HG03432 (cell line): Measurements from ENCODE around the gene LSM11.

Source experiments
- ATAC-seq: cut with Tn5 transposase; IDR thresholded peaks from one replicate; pipeline ENCODE4 v1.9.1; 2021; ENCODE audit warnings: mild to moderate bottlenecking, moderate library complexity; ENCODE audit not compliant: unreplicated experiment

LSM11 gene

DNA sequence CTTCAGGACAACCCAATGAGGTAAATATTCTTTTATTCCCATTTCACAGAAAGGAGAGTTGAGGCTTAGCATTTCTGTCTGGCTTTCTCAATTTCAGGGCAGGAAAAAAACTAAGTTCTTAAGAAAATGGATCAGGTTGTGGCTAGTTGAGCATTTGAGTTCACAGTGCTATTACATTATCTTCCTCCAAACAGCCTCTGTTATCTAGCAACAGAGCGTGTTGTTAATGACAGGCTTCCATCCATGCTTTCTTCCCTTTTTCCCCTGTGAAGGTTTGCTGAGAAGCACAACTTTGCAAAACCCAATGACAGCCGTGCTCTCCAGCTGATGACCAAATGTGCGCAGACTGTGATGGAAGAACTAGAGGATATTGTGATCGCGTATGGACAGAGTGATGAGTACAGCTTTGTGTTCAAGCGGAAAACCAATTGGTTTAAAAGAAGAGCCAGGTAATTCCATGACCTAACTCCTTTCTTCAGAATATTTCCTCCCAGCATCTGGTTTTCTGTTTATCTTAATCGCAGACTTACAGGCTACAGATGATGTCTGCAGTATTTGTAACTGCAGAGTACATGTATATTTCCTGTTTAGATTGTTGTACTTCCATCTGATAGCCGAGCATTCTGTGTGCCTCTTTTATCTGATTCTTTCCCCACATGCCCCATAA, 10.8 kb upstream of the LSM11 start:
- ATAC-seq = no peak

DNA sequence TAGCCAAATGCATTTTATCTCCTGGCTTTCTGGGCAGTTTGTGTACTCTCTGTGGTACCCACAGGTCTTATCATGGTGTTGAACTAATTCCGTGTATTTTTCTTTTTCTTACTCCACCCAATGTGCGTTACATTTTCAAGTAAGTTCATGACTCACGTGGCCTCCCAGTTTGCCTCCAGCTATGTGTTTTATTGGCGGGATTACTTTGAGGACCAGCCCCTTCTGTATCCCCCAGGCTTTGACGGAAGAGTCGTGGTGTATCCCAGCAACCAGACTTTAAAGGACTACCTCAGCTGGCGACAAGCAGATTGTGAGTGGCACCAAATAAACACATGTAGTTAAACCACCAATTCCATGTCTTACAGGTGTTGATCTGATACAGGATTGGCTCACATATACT, 9.1 kb upstream of the LSM11 start:
- no peak for ATAC-seq

- no peak for ATAC-seq
These were observed 7.5 kb upstream of the LSM11 start for GRCh38 chr5:157735991-157736390.

DNA sequence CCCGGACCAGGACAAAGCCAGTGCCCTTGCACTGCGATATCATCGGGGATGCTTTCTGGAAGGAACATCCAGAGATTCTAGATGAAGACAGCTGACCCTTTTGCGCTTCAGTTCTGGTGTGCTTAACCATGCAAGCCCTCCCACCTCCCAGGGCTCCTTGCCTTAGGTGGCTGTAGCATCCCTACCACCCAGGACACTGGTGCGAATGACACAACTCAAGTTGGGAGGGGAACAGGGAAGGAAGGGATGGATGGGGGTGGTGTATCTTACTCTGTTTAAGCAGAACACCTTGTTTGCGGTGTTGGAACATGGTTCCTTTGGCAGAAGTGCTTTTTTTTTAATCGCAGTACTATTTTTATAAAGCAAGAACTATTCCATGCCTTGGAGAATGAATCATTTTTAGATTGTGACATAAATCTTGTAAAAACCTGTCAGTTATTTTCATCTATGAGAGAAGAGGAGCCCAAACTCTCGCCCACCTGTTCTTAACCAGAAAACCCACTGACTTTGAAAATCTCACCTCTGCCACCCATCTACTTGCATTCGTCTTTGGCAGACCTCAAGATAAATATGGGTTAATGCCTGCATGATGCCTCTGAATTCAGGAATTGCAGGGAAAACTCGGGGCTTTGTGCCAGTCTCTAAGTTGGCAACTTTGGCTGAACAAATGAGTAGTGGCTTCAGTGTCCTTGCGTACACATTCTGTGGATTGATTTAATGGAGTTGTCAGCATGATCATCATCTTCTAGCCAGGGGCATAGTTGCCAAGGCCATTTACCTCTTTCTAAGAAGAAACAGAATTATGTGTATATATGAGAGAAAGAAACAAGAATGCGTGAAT, 3.9 kb upstream of the LSM11 start:
- ATAC-seq = no peak

GRCh38 chr5:157740229-157740610, 3.3 kb upstream of the LSM11 start:
- ATAC-seq = no peak

DNA sequence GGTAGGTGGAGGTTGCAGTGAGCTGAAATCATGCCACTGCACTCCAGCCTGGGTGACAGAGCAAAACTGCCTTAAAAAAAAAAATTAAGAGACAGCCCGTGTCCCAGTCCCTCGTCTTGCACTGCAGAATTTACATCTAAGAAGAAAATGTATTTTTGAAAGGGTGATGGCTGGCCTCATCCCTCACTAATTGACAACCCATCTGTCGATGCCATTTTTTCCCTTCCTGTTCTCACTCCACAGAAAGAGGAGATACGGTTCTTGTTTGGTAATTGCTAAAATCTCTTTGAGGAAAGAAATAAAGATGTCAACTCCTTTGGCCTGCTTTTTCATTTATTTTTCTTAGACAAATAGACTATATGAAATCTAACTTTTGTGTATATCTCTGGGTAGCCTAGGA, 2.4 kb upstream of the LSM11 start:
- no peak for ATAC-seq

- peak; percentile 36 for ATAC-seq
These were observed 819 bp downstream of the LSM11 start for GRCh38 chr5:157744051-157745011.

DNA sequence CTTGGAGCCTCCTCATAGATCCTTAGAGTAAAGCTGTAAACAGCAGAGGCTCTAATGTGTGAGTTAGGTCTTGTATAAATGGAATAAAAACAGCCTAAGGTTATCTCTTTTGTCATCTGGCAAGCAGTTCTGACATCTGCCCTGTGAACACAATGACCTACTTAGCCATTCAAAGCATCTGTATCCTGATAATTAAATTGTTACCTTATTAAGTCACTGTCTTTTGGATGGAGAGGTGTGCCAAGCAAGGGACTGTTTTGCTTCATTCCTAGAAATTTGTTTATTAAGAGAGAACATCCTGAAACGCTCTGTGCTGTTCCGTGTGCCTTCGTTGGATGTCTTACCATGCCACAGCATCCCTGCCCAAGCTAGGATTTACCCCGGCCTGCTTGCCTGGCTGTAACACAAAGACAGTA, 1.5 kb downstream of the LSM11 start:
- no peak for ATAC-seq

- ATAC-seq = no peak
These were observed 3.7 kb downstream of the LSM11 start for GRCh38 chr5:157747173-157747740.

GRCh38 chr5:157747766-157748700, 4.5 kb downstream of the LSM11 start:
- no peak for ATAC-seq

GRCh38 chr5:157748760-157749461, 5.4 kb downstream of the LSM11 start:
- no peak for ATAC-seq

GRCh38 chr5:157749462-157749799, 5.9 kb downstream of the LSM11 start:
- ATAC-seq = no peak

- ATAC-seq = no peak
These were observed 6.8 kb downstream of the LSM11 start for GRCh38 chr5:157750320-157750719.

- no peak for ATAC-seq
These were observed 12.6 kb downstream of the LSM11 start for GRCh38 chr5:157756122-157756521.

GRCh38 chr5:157758706-157759105, 15.2 kb downstream of the LSM11 start:
- no peak for ATAC-seq

DNA sequence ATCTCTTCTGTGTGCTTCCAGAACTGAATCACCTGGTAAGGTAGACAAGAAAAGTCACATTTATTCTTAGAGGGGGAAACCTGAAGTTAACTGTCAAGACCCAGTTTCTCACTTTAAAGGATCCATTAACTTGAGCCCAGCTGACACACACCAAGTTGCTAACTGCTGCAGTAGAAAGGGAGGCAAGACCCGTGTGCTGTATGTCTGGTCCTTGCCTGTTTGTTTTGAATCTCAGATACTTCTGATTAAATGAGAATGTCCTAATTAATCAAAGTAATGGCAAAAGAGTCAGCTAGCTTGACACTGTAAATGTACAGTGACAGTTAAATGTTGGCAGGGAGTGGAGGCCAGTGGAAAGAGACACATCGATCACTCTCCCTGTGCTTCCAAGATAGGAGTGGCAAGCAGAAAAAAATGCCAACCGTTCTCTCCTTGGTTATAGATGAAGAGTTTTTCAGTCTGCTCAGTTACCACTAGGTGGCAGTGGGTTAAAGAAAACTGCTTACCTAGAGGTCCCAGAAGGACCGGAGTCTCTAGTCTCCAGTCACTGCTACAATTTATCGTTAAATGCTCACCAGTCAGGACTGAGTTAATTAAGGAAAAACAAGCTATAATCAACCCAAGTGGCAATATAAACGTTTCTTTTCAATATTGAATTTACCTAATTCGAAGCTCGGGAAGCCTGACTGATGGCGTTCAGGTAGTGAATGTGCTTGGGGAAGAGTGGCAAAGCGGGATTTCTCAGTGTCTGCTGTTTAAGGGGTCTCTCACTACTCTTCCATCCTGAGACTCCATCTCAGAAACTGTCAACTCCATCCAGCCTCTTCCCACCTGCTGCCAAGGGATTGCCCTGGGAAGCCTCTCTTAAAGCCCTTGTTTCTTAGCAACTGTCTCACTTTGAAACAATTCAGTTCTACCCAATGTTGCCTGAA, 18.4 kb downstream of the LSM11 start:
- peak; percentile 86 for ATAC-seq

DNA sequence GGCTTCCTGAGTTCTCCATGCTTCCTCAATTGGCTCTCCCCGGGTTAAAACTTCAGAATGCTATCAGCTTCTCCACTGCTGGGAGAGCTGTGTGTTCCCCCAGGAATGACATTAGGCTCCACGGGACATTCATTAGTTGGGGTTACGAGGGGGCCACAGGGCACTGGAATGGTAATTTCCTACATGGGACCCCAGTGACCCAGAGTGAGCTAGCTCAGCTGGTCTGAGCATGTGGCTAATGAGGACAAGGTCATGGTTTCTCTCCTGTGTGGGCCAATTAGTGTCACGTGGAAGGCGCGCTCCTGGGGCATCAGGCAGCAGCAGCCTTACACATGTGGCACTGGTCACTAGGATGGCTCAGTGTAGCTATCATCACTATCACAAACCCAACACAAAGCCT, 21.0 kb downstream of the LSM11 start:
- no peak for ATAC-seq

DNA sequence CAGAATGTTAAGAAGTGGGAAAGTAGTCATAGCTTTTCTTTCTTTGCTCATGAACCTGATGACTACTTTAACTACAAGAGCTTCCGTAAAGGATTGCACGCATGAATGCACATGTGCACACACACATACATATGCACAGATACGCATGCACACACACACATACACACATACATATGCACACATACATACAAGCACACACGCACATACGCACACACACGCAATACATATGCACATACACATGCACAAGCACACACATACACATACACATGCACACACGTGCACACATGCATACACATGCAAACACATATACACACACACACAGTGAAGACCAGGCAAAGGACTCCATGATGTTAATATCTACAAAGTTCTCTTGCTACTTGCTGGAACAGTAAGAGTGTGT, 22.9 kb downstream of the LSM11 start:
- no peak for ATAC-seq
